ENCODE measurements around the gene PCYT1A. TPM values are rescaled to one million over a fixed set of nuclear protein-coding genes. Genes with fewer than 3 reads are reported as not detected.

Gene PCYT1A
- total RNA-seq, 1 experiment from 2014 or later: 63.8 TPM

DNA sequence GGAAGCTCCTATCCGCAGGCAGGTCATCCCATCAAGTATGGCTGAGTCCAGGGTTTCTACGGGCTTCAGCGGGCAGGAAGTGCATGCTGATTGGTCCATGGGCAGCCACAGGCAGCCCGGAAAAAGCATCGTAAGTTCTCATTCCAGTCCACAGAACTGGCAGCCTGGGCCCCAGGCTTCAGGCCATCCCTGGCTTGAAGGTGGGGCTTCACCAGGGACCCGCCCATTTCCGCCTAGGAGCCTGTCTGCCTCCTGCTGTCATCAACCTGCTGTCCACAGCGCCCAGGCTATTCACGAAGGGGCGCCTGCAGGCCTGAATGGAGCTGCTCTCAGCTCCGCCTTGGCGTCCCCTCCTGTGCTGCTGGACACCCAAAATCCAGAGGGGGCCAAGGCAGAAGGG, 13.9 kb downstream of the PCYT1A start:
- Histone ChIP-seq H3K9me3 (ENCODE audit: low read length) (no peaks in the 10 kb centered on the region), H3K4me1 (ENCODE audit: insufficient read depth, low read length) (peaks cover 22% of the 10 kb centered on the region), H3K36me3 (ENCODE audit: low read depth, low read length) (peaks cover 28% of the 10 kb centered on the region), H3K9ac (ENCODE audit: low read length) (no peak overlapping the region), H3K9me2 (replicated peaks; ENCODE audit: low read length) (no peaks in the 10 kb centered on the region), H3K4me2 (ENCODE audit: low read length) (no peak overlapping the region), H4K20me1 (ENCODE audit: low read length) (no peaks in the 10 kb centered on the region), H3K79me2 (ENCODE audit: low read length) (peaks cover 74% of the 10 kb centered on the region), H3K27ac (ENCODE audit: low read length) (no peak overlapping the region), H3K27me3 (ENCODE audit: low read length) (no peaks in the 10 kb centered on the region), H3K4me3 (ENCODE audit: low read length) (no peak overlapping the region), H3F3A (ENCODE audit: low read length, unreplicated experiment) (no peaks in the 10 kb centered on the region), H2AFZ (ENCODE audit: low read length) (no peak overlapping the region)
- no peak for ATAC-seq
- no peak for TF ChIP-seq EZH2 (IDR thresholded peaks at IDR 0.05; ENCODE audit: low read length, unreplicated experiment)
- TF ChIP-seq EZH2phosphoT487 (IDR thresholded peaks at IDR 0.05; ENCODE audit: borderline replicate concordance, low read length): no peak
- TF ChIP-seq, protein P1, sequence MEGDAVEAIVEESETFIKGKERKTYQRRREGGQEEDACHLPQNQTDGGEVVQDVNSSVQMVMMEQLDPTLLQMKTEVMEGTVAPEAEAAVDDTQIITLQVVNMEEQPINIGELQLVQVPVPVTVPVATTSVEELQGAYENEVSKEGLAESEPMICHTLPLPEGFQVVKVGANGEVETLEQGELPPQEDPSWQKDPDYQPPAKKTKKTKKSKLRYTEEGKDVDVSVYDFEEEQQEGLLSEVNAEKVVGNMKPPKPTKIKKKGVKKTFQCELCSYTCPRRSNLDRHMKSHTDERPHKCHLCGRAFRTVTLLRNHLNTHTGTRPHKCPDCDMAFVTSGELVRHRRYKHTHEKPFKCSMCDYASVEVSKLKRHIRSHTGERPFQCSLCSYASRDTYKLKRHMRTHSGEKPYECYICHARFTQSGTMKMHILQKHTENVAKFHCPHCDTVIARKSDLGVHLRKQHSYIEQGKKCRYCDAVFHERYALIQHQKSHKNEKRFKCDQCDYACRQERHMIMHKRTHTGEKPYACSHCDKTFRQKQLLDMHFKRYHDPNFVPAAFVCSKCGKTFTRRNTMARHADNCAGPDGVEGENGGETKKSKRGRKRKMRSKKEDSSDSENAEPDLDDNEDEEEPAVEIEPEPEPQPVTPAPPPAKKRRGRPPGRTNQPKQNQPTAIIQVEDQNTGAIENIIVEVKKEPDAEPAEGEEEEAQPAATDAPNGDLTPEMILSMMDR (conservative IDR thresholded peaks at IDR 0.05; ENCODE audit: low read depth, low read length): no peak
- intact Hi-C loops (cut with micrococcal nuclease): no loop called here
- no TSS peak for BruUV-seq (replicated peaks)
- POLR2A ChIA-PET (ENCODE audit: unreplicated experiment): no interaction called here
- CTCF ChIA-PET: no interaction called here
- no peak for DNase-seq

DNA sequence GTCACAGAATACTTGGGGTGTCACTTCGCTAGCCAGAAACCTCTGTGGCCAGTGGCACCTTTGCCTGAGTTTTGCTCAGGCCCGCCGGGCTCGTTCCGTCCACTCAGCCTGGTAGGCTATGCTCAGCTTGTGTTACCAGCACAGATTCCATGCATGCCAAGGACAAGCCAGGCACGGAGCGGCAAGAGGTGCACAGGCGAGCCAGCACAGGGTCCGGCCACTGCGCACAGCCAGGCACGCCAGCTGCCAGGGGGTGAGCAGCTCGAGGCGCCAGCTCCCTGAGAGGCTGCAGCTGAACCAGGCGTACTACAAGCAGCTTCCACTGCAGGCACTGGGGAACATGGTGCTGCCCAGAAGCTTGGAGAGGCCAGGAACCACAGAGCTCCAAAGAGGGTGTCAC, 14.7 kb downstream of the PCYT1A start:
- TF ChIP-seq, protein P1 (conservative IDR thresholded peaks at IDR 0.05; ENCODE audit: low read depth, low read length): no peak
- TF ChIP-seq EZH2phosphoT487 (IDR thresholded peaks at IDR 0.05; ENCODE audit: borderline replicate concordance, low read length) (no peak), EZH2 (IDR thresholded peaks at IDR 0.05; ENCODE audit: low read length, unreplicated experiment) (no peak)
- peaks cover 65% of the 10 kb centered on the region for H3K79me2 ChIP-seq (ENCODE audit: low read length)
- no peak overlapping the region for H3K4me3 ChIP-seq (ENCODE audit: low read length)
- peaks cover 30% of the 10 kb centered on the region for H3K36me3 ChIP-seq (ENCODE audit: low read depth, low read length)
- DNase-seq (no peak), ATAC-seq (no peak)
- no peaks in the 10 kb centered on the region for H3K9me3 ChIP-seq (ENCODE audit: low read length)
- H3K4me2 ChIP-seq (ENCODE audit: low read length): no peak overlapping the region
- no peak overlapping the region for H3K9ac ChIP-seq (ENCODE audit: low read length)
- no peak overlapping the region for H2AFZ ChIP-seq (ENCODE audit: low read length)
- no peaks in the 10 kb centered on the region for H3K27me3 ChIP-seq (ENCODE audit: low read length)
- H3K27ac ChIP-seq (ENCODE audit: low read length): no peak overlapping the region
- H4K20me1 ChIP-seq (ENCODE audit: low read length): no peaks in the 10 kb centered on the region
- CTCF ChIA-PET: no interaction called here
- POLR2A ChIA-PET (ENCODE audit: unreplicated experiment): no interaction called here
- intact Hi-C loops (cut with micrococcal nuclease): no loop called here
- peaks cover 24% of the 10 kb centered on the region for H3K4me1 ChIP-seq (ENCODE audit: insufficient read depth, low read length)
- H3K9me2 ChIP-seq (replicated peaks; ENCODE audit: low read length): no peaks in the 10 kb centered on the region
- BruUV-seq (replicated peaks): no TSS peak
- no peaks in the 10 kb centered on the region for H3F3A ChIP-seq (ENCODE audit: low read length, unreplicated experiment)

DNA sequence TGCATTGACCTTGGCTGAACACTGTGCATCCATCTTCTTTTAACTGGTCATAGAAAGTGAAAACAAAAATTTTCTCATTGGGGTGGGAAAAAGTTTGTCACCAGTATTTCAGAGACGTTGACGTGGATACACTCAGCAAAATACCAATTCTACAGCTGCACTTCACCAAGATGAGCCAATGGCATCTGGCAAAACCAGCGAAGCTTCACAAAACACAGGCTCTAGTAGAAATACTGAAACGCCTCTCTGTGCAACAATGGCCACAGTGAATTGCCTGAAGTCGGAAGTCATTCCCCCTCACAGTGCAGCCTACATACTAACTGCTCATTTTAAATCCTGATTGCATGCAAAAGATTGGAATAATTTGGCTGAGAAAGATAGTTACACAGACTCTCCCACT, 17.0 kb downstream of the PCYT1A start:
- H3K36me3 ChIP-seq (ENCODE audit: low read depth, low read length): peaks cover 41% of the 10 kb centered on the region
- peak overlapping the region; percentile 36; the same call in 1 of the 2 replicates for H3K4me2 ChIP-seq (ENCODE audit: low read length)
- intact Hi-C loops (cut with micrococcal nuclease): loop anchor here (1.0 kb wide), 1 partner anchor 17 kb away; the partner anchor contains the start of gene PCYT1A

More for the DNA sequence above, 17.0 kb downstream of the PCYT1A start:
- Histone ChIP-seq H3K79me2 (ENCODE audit: low read length) (peaks cover 49% of the 10 kb centered on the region), H3K27me3 (ENCODE audit: low read length) (no peaks in the 10 kb centered on the region), H3K9me3 (ENCODE audit: low read length) (no peaks in the 10 kb centered on the region), H3K4me1 (ENCODE audit: insufficient read depth, low read length) (peaks cover 26% of the 10 kb centered on the region), H3F3A (ENCODE audit: low read length, unreplicated experiment) (no peaks in the 10 kb centered on the region), H3K27ac (ENCODE audit: low read length) (peak overlapping the region; percentile 55), H3K9ac (ENCODE audit: low read length) (no peak overlapping the region), H3K9me2 (replicated peaks; ENCODE audit: low read length) (no peaks in the 10 kb centered on the region), H3K4me3 (ENCODE audit: low read length) (no peak overlapping the region), H4K20me1 (ENCODE audit: low read length) (no peaks in the 10 kb centered on the region), H2AFZ (ENCODE audit: low read length) (no peak overlapping the region)
- ATAC-seq: peak; percentile 20; the same call in 1 of the 2 replicates
- POLR2A ChIA-PET (ENCODE audit: unreplicated experiment): no interaction called here
- TF ChIP-seq EZH2 (IDR thresholded peaks at IDR 0.05; ENCODE audit: low read length, unreplicated experiment) (no peak), EZH2phosphoT487 (IDR thresholded peaks at IDR 0.05; ENCODE audit: borderline replicate concordance, low read length) (no peak)
- TF ChIP-seq, protein P1 (conservative IDR thresholded peaks at IDR 0.05; ENCODE audit: low read depth, low read length): no peak
- no TSS peak for BruUV-seq (replicated peaks)
- CTCF ChIA-PET: interaction anchor here (0.6 kb wide), 1 partner anchor 29 kb away, joined by 17 read pairs; no protein-coding TSS in a partner anchor
- no peak for DNase-seq
